ENCODE data around the gene RBBP8. TPM values are rescaled to one million over a fixed set of nuclear protein-coding genes. Genes with fewer than 3 reads are reported as not detected.

The RBBP8 gene
- total and polyA plus RNA-seq, 12 donors, result 4.0 to 13.5 (median 7.4) TPM

DNA sequence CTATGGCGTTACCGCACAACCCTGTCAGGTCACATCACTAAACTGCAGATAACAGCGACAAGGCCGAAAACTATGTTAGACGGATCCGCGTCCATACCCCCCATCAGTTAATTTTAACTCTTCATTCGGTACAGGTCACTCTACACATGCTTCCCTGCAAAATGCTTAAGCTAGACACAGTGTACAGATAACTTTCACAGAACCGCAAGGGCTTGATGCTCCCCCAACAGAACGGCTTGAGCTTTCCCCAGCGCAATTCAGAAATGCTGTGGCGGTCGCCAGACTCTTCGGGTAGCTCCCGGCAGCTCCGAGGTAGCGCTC lies 283 bp upstream of the RBBP8 start:
- peak overlapping the region; percentile 87 to 99 (median 96) for H3K27ac ChIP-seq
- H3K36me3 ChIP-seq, result peaks cover 0 to 13% (median 0%) of the 10 kb centered on the region in 9 donors
- no peaks in the 10 kb centered on the region for H3K27me3 ChIP-seq
- TF ChIP-seq, protein P1, sequence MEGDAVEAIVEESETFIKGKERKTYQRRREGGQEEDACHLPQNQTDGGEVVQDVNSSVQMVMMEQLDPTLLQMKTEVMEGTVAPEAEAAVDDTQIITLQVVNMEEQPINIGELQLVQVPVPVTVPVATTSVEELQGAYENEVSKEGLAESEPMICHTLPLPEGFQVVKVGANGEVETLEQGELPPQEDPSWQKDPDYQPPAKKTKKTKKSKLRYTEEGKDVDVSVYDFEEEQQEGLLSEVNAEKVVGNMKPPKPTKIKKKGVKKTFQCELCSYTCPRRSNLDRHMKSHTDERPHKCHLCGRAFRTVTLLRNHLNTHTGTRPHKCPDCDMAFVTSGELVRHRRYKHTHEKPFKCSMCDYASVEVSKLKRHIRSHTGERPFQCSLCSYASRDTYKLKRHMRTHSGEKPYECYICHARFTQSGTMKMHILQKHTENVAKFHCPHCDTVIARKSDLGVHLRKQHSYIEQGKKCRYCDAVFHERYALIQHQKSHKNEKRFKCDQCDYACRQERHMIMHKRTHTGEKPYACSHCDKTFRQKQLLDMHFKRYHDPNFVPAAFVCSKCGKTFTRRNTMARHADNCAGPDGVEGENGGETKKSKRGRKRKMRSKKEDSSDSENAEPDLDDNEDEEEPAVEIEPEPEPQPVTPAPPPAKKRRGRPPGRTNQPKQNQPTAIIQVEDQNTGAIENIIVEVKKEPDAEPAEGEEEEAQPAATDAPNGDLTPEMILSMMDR (IDR thresholded peaks at IDR 0.05), result no peak
- no peaks in the 10 kb centered on the region for H3K9me3 ChIP-seq
- ATAC-seq, result peak; percentile 32 to 62 (median 52)
- peak overlapping the region; percentile 71 to 98 (median 86) for H3K4me3 ChIP-seq
- WGBS, 2 donors, result 0 to 1% methylated on average over 17 of the region's 17 CpGs
- peaks cover 0 to 27% (median 11%) of the 10 kb centered on the region in 9 donors for H3K4me1 ChIP-seq
- intact Hi-C loops (cut with DNase I), result loop anchor here in 8 of 10 donors (2.0 to 10.0 kb wide), 8 partner anchors 44 to 766 kb away; partner anchors contain the start of genes GATA6 (in 1 of the 8) and RIOK3 (in 1 of the 8)
- DNase-seq, result no peak

DNA sequence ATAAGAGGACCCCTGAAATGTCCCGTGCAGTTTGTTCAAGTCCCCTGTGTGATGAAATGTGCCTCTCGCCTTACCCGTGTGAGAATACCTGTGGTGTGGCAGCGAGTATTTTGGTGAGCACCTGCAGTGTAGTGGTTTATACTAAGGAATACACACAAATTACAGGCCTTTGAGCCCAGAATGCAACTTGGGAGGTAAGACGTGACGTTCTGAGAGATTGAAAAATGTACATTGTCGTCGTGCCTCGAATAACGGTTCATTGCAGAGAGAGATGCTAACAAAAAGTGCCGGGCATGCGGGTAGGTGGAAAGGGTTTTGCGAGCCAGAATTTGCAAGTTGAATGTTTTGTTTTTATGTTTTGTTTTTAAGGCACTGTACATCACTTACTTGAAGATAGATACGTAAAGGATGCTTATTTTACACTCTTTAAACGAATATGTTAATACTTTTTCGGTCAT lies 867 bp downstream of the RBBP8 start:
- H3K4me1 ChIP-seq, result peaks cover 0 to 27% (median 11%) of the 10 kb centered on the region in 9 donors
- 12 to 15% methylated on average over 16 of the region's 16 CpGs for WGBS, 2 donors
- H3K27me3 ChIP-seq, result no peaks in the 10 kb centered on the region
- DNase-seq (no peak), ATAC-seq (peak in 3 of 8 donors; percentile 7 to 12 (median 11))
- intact Hi-C loops (cut with DNase I), result loop anchor here in 8 of 10 donors (2.0 to 10.0 kb wide), 8 partner anchors 43 to 767 kb away; partner anchors contain the start of genes GATA6 (in 1 of the 8) and RIOK3 (in 1 of the 8)
- H3K27ac ChIP-seq, result peak overlapping the region in 9 of 10 donors; percentile 91 to 99 (median 97)
- peaks cover 0 to 21% (median 0%) of the 10 kb centered on the region in 9 donors for H3K36me3 ChIP-seq
- TF ChIP-seq, protein P1 (IDR thresholded peaks at IDR 0.05), result no peak
- H3K9me3 ChIP-seq, result no peaks in the 10 kb centered on the region
- H3K4me3 ChIP-seq, result peak overlapping the region; percentile 71 to 98 (median 86)

DNA sequence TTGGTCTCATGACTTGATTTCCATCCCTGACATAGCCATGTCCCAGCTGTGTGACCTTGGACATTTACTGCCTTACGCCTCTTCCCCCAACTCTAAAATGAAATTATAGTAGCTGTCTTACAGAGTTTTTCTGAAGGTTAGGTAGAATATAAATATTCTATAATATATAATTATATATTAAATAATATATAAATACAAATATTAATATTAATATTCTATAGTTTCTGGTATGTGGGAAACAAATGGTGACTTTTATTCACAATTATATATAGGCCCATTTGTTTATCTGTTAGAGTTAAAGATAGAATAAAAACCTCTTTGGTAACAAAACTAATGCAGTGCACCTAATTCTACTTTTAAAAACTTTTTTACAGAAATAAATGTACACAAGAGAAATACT lies 1.7 kb downstream of the RBBP8 start:
- intact Hi-C loops (cut with DNase I), result loop anchor here in 7 of 10 donors (5.0 to 10.0 kb wide), 7 partner anchors 43 to 767 kb away; partner anchors contain the start of genes GATA6 (in 1 of the 7) and RIOK3 (in 1 of the 7)
- TF ChIP-seq, protein P1 (IDR thresholded peaks at IDR 0.05), result no peak
- no peak for ATAC-seq

DNA sequence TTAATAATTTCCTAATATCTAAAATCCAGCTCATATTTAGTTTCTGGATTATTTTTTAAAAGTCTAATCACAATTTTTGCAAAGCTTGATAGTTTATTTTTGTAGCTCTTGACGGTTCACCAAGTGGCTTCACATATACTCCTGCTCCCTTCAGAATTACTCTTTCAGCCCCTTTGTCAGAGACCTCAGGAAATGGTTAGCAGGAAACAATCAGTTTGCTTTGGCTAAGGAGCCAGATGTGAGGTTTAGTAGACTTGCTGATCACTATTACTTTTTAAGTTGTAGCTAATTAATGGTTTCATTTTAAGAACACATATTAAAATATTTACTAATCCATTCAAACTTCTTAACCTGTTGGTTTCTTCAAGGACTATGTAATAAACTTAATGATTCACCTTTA lies 2.3 kb downstream of the RBBP8 start:
- no peaks in the 10 kb centered on the region for H3K27me3 ChIP-seq
- H3K4me3 ChIP-seq, result no peak overlapping the region
- no peak for ATAC-seq
- TF ChIP-seq, protein P1 (IDR thresholded peaks at IDR 0.05), result no peak
- no peak for DNase-seq
- H3K9me3 ChIP-seq, result no peaks in the 10 kb centered on the region
- intact Hi-C loops (cut with DNase I), result loop anchor here in 1 of 10 donors (10.0 kb wide), 1 partner anchor 49 kb away; no protein-coding TSS in a partner anchor
- WGBS, 2 donors, result 40% methylated on average over 1 of the region's 1 CpG
- H3K27ac ChIP-seq, result no peak overlapping the region
- H3K4me1 ChIP-seq, result peaks cover 0 to 27% (median 11%) of the 10 kb centered on the region in 9 donors
- H3K36me3 ChIP-seq, result peaks cover 0 to 21% (median 0%) of the 10 kb centered on the region in 9 donors

More for the DNA sequence above, 1.7 kb downstream of the RBBP8 start:
- no peak for DNase-seq
- no peak overlapping the region for H3K4me3 ChIP-seq
- H3K27ac ChIP-seq, result no peak overlapping the region
- no peaks in the 10 kb centered on the region for H3K9me3 ChIP-seq
- peaks cover 0 to 27% (median 11%) of the 10 kb centered on the region in 9 donors for H3K4me1 ChIP-seq
- no peaks in the 10 kb centered on the region for H3K27me3 ChIP-seq
- H3K36me3 ChIP-seq, result peaks cover 0 to 21% (median 0%) of the 10 kb centered on the region in 9 donors
- WGBS, 2 donors, result 95 to 100% methylated on average over 1 of the region's 1 CpG

All from heart right ventricle (tissue), 16 donors.